GM19035 (cell line): ENCODE data around the gene KIAA0513.
A peak's percentile ranks its signal among the peaks of the same experiment; 100 is the strongest.
"Not testable (repeated sequence)": the region's sequence is repeated elsewhere in the genome, so short reads cannot be mapped to it uniquely, and the experiment has no call there.

Experiments used
- ATAC-seq: cut with Tn5 transposase; IDR thresholded peaks from one replicate; pipeline ENCODE4 v1.9.1; 2021; ENCODE audit not compliant: unreplicated experiment

KIAA0513 gene

GRCh38 chr16:85027958-85028684 lies 526 bp downstream of the KIAA0513 start:
- peak; percentile 18 for ATAC-seq

DNA sequence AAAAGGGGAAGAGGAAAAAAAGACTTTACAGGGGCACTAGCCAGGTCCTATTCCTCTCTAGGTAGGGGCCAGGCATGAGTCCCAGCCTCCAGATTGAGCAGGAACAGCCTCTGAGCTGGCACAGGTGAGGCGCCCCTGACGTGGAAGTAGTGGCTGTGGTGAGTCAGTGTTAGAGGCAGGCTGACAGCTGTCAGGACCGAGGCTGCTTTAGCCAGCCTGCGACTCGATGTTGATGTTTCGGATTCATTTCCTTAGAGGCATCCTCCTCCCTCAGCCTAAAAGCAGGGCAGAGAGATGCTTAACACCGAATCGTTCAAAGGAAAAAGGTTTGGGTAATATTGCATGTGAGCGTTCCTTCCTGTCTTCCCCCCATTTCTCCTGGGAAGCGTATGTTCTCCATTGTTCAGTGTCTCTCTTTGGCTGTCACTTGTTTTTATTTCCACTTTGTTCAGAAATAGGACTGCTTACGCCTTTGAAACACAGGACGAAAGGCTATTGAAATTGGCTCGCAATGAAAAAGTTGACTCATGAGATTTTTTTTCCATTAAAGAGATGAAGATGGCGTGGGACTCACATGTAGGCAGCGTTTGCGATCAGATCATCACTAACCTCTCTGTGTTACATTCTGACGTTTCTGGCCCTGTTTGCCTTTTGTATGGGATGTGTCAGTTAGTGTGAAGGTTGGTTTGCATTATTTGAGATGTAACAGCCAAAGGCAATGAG lies 1.3 kb downstream of the KIAA0513 start:
- ATAC-seq: peak; percentile 31

DNA sequence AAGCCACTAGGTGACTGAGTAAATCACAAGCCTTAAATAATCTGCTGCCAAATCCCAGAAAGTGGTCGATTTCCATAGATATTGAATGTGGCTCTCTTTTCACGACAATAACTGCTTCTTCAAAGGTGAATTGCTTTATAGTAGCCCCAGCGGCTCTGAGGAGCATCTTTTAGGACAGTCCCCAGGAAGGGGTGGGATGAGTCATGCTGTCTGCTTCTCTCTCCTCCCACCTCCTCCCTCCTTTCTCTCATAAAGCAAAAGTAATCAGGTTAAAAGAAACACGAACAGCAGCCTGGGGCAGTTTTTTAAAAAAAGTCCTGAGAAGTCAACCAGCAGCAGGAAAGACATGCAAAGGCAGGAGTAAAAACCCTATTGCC lies 1.8 kb downstream of the KIAA0513 start:
- ATAC-seq: no peak

- no peak for ATAC-seq
Measured at GRCh38 chr16:85029981-85030401, 2.4 kb downstream of the KIAA0513 start.

- no peak for ATAC-seq
Measured at GRCh38 chr16:85031451-85031850, 3.9 kb downstream of the KIAA0513 start.

DNA sequence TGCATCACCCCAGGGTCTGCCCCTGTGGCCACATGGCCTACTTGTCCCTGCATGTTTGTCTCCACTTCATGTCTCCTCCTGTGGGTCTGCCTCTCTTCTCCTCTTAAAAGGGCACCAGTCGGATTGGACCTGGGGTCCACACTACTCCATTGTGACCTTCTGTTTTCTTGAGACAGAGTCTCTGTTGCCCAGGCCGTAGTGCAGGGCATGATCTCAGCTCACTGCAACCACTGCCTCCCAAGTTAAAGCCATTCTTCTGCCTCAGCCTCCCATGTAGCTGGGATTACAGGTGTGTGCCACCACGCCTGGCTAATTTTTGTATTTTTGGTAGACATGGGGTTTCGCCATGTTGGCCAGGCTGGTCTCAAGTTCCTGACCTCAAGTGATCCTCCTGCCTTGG lies 4.6 kb downstream of the KIAA0513 start:
- not testable (repeated sequence) for ATAC-seq

GRCh38 chr16:85033171-85033570 lies 5.6 kb downstream of the KIAA0513 start:
- ATAC-seq: no peak

DNA sequence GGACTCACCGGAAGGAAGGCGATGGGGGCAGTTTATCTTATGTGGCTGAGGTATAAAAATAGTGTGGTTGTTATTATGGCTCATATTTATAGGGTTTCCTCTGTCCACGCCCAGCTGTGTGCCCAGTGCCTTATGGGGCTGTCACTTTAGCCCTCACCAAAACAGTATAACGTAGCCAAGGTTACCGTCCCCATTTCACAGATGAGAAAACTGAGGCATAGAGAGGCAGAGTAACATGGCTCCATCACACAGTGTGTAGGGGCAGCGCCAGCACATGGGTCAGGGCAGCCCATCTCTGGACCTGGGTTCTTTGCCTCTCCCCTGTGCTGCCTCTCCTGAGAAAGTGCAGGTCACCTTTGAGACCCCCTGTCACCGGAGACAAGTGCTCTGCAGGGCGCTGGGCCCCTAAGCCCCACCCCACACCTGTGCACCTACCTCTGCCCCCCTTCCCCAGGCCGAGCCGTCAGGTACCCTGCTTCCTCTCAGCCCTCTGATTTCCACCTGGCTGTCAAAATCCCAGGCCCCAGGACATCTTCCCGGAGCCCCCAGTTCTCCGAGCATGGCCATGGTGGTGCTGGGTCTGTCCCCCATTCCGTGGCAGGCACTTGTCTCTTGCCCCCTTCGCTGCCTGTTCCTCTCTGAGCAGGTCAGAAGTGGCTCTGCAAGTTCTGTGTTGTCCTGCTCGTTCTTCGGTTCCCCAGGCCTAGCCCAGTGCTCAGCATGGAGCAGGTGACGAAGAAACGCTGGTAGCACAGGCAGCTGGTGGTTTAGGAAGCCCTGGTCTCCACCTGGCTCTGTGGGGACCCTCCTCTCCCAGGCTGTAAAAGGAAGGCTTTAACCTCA lies 7.2 kb downstream of the KIAA0513 start:
- no peak for ATAC-seq

- no peak for ATAC-seq
Measured at GRCh38 chr16:85036236-85037049, 8.8 kb downstream of the KIAA0513 start.

DNA sequence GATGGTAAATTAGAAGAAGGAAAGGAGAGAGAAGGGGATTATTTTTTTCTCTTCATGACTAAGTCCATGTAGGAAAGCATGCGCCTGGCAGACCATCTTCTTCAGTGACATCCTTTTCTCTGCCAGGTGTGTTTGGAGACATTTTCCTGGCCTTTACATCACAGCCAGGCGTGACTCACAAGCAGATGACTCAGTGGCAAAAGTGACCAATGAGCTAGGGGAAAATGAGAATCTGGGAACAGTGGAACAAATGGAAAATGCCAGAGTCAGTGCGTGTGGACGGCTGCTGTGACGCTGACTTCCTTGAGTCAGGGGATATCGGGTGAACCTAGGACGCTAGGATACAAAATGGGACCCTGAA lies 9.4 kb downstream of the KIAA0513 start:
- ATAC-seq: no peak

DNA sequence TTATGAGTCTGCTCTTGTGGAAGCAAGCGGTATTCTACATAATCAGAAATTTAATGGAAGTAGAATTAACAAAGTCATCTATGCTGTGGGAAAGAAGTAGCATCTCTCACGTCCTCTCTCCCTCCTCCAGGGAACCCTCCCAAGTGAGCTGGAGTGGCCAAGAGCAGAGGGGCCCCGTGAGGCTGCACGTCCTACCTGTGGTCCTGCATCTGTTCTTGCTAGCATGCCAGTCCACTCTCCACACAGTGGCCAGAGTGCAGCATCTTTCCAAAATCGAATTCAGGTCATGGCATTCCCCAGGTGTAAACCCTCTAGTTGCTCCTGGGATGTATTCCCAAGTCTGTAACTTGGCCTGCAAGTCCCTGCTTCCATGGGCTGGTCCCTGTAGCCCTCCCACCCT lies 10.1 kb downstream of the KIAA0513 start:
- no peak for ATAC-seq

- ATAC-seq: no peak
Measured at GRCh38 chr16:85040685-85041084, 13.1 kb downstream of the KIAA0513 start.

GRCh38 chr16:85041219-85042166 lies 13.9 kb downstream of the KIAA0513 start:
- ATAC-seq: no peak

DNA sequence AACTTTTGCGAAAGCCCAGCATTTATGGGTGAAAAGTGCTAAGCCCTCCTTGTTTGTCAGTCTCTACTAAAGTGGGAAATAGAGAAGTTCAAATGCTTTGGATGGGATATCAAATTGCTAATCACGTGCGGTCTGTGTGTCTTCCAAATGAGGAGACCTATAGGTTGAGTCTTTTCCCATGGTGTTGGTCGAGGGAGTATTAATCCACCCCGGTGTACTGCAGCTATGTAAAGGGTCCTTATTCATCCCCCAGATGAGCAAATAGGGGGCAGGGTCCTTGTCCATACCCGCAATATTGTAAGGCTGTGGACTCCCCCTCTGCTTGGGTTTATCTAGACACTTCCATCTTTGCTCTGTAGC lies 14.6 kb downstream of the KIAA0513 start:
- ATAC-seq: no peak

- ATAC-seq: no peak
Measured at GRCh38 chr16:85042606-85043005, 15.0 kb downstream of the KIAA0513 start.

- no peak for ATAC-seq
Measured at GRCh38 chr16:85045077-85045476, 17.5 kb downstream of the KIAA0513 start.

- no peak for ATAC-seq
Measured at GRCh38 chr16:85045641-85046471, 18.3 kb downstream of the KIAA0513 start.

DNA sequence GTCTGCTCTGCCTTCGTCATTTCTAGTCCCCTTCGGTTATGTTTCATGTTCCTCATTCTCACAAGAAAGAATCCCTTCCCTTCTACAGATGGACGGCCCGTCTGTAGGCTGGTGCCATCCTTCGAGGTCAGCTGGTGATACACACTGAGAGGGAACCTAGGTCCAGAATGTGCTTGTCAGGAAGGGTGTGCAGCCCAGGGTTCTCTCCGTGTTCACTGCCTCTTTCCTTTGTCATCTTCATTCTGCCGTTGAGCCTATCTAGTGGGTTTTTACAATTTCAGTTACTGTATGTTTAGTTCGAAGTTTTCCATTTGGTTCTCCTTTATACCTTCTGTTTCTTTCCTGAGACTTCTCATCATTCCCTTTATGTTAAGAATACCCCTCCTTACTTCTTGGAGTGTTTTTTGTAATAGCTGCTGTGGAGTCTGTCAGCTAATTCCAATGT lies 18.9 kb downstream of the KIAA0513 start:
- no peak for ATAC-seq
